Osteoblast (primary cell): ENCODE results near the gene GFOD1. TPM values are rescaled to one million over a fixed set of nuclear protein-coding genes. Genes with fewer than 3 reads are reported as not detected.

Experiments used
- DNase-seq: peaks from one replicate; pipeline ENCODE4 v3.0.0; 2011; ENCODE audit warnings: low spot score, mixed read lengths; ENCODE audit not compliant: insufficient read length; ENCODE audit errors: missing footprints
- H2AFZ ChIP-seq: 2 replicates; pipeline ENCODE4 v1.6.0; 2011; ENCODE audit warnings: mild to moderate bottlenecking, low read length
- H3K27ac ChIP-seq: 2 replicates; pipeline ENCODE4 v1.5.1; 2011; ENCODE audit warnings: mild to moderate bottlenecking, low read depth, low read length, moderate library complexity
- H3K27me3 ChIP-seq: 2 replicates; pipeline ENCODE4 v1.6.0; 2012; ENCODE audit warnings: mild to moderate bottlenecking, control low read depth, inconsistent platforms, low read length, moderate library complexity; ENCODE audit not compliant: insufficient read depth
- H3K36me3 ChIP-seq: 2 replicates; pipeline ENCODE4 v1.5.1; 2011; ENCODE audit warnings: mild to moderate bottlenecking, low read length, control low read depth, moderate library complexity; ENCODE audit not compliant: insufficient read depth
- H3K4me1 ChIP-seq: 2 replicates; pipeline ENCODE4 v1.5.1; 2011; ENCODE audit warnings: mild to moderate bottlenecking, low read length, control low read depth, moderate library complexity; ENCODE audit not compliant: insufficient read depth
- H3K4me2 ChIP-seq: 2 replicates; pipeline ENCODE4 v1.6.0; 2011; ENCODE audit warnings: mild to moderate bottlenecking, low read length; ENCODE audit not compliant: insufficient read depth
- H3K4me3 ChIP-seq: fragments of 200-600 bp; sonication (generic); 3 replicates; pipeline ENCODE4 v1.5.1; 2012; ENCODE audit warnings: mild to moderate bottlenecking, low read length, inconsistent platforms; ENCODE audit not compliant: insufficient read depth
- H3K79me2 ChIP-seq: 2 replicates; pipeline ENCODE4 v1.6.0; 2012; ENCODE audit warnings: mild to moderate bottlenecking, low read length, control low read depth, inconsistent platforms; ENCODE audit not compliant: insufficient read depth
- H3K9me3 ChIP-seq: 2 replicates; pipeline ENCODE4 v1.5.1; 2011; ENCODE audit warnings: low read depth, low read length, control low read depth
- H4K20me1 ChIP-seq: 2 replicates; pipeline ENCODE4 v1.6.0; 2012; ENCODE audit warnings: mild to moderate bottlenecking, low read length, control low read depth; ENCODE audit not compliant: insufficient read depth
- CTCF ChIP-seq: IDR thresholded peaks from 2 replicates; pipeline ENCODE4 v1.5.1; 2011; ENCODE audit warnings: mild to moderate bottlenecking, low read depth, low read length, moderate library complexity; ENCODE audit errors: extremely low read depth
- total RNA-seq: library from RNA; depleted of rRNA; stranded (reverse); fragments of >200 nt; gene quantifications from 2 replicates; pipeline ENCODE4 v1.2.3, GENCODE V29; 2012

Gene GFOD1
- total RNA-seq, 1 donor, result 3.6 TPM

- Histone ChIP-seq H3K4me1 (peaks cover 12% of the 10 kb centered on the region), H3K79me2 (no peaks in the 10 kb centered on the region), H3K4me2 (no peak overlapping the region), H3K9me3 (no peaks in the 10 kb centered on the region), H2AFZ (no peak overlapping the region), H3K36me3 (no peaks in the 10 kb centered on the region), H3K27ac (no peak overlapping the region), H3K27me3 (no peaks in the 10 kb centered on the region), H3K4me3 (no peak overlapping the region), H4K20me1 (no peaks in the 10 kb centered on the region)
- TF ChIP-seq CTCF, result no peak
- DNase-seq, result no peak
Measured at GRCh38 chr6:13457577-13457976, 29.8 kb downstream of the GFOD1 start.

- Histone ChIP-seq H3K4me2 (no peak overlapping the region), H3K4me1 (peaks cover 12% of the 10 kb centered on the region), H3K36me3 (no peaks in the 10 kb centered on the region), H3K79me2 (no peaks in the 10 kb centered on the region), H3K27me3 (no peaks in the 10 kb centered on the region), H2AFZ (no peak overlapping the region), H4K20me1 (no peaks in the 10 kb centered on the region), H3K27ac (no peak overlapping the region), H3K9me3 (no peaks in the 10 kb centered on the region), H3K4me3 (no peak overlapping the region)
- no peak for DNase-seq
- no peak for TF ChIP-seq CTCF
Measured at GRCh38 chr6:13455552-13455966, 31.8 kb downstream of the GFOD1 start.

DNA sequence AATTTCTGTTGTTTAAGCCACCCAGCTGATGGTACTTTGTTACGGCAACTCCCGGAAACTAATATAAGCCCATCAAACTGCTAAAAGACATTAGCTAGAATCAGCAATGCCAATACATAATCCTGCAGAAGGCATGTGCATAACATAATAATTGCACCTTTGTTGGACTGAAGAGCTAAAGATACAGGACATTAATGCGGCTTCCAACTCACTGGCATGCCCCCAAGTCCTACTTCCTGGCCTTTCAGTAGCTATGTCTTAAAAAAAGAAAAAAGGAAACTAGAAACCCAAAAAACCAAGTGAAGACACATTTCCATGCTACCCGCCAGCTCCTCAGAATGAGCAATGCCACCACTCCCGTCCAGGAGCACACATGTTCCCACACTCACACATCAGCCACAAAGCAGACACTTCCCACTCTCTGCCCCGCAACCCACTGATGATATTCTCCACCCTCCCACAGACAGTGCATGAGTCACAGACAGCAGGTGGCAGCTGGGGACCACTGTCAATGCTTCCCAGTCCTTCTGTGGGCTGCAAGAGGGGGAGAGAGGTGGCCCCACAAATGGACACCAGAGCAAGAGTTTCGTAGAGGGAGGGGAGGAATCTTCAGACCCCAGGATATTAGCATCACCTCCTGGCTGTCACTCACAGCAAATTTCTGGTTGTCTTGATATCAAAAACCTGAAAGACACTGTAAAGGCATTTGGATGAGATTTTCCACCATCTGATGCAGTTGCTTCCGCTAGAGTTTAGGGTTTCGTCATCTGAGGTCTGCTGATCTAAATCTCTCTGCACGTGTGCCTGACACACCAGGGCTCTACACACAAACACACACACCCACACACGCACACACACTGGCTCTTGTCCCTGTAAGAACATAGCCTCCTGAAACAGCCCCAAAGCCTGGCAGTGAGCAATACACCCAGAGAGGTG, 32.8 kb downstream of the GFOD1 start:
- Histone ChIP-seq H2AFZ (no peak overlapping the region), H3K79me2 (no peaks in the 10 kb centered on the region), H3K36me3 (no peaks in the 10 kb centered on the region), H3K4me2 (no peak overlapping the region), H3K4me3 (no peak overlapping the region), H4K20me1 (no peaks in the 10 kb centered on the region), H3K27ac (no peak overlapping the region), H3K9me3 (no peaks in the 10 kb centered on the region), H3K27me3 (no peaks in the 10 kb centered on the region), H3K4me1 (peaks cover 12% of the 10 kb centered on the region)
- DNase-seq, result no peak
- TF ChIP-seq CTCF, result no peak

GRCh38 chr6:13453771-13454251, 33.6 kb downstream of the GFOD1 start:
- Histone ChIP-seq H4K20me1 (no peaks in the 10 kb centered on the region), H3K4me1 (peaks cover 12% of the 10 kb centered on the region), H3K4me3 (no peak overlapping the region), H3K4me2 (no peak overlapping the region), H3K27ac (no peak overlapping the region), H3K36me3 (no peaks in the 10 kb centered on the region), H3K9me3 (no peaks in the 10 kb centered on the region), H3K79me2 (no peaks in the 10 kb centered on the region), H2AFZ (no peak overlapping the region), H3K27me3 (no peaks in the 10 kb centered on the region)
- no peak for DNase-seq
- TF ChIP-seq CTCF, result no peak
